Endothelial cell of umbilical vein (primary cell): ENCODE results near the gene RIPK3.

Experiments used
- CTCF ChIP-seq, 2 donors: IDR thresholded peaks; 1 replicate in 1 of 2; 2 replicates in 1 of 2; pipeline ENCODE4 v1.5.1; 2011; ENCODE audit warnings: low read length in 2 of 2, mild to moderate bottlenecking in 2 of 2, moderate library complexity in 2 of 2, control low read depth in 1 of 2, inconsistent platforms in 1 of 2, low read depth in 1 of 2; ENCODE audit not compliant: insufficient read depth in 1 of 2; ENCODE audit errors: extremely low read depth in 1 of 2
- EZH2 ChIP-seq: IDR thresholded peaks from 2 replicates; pipeline ENCODE4 v1.6.1; 2012; ENCODE audit warnings: borderline replicate concordance, low read depth, mild to moderate bottlenecking, moderate library complexity, low read length, inconsistent platforms; ENCODE audit not compliant: severe bottlenecking
- GATA2 ChIP-seq: IDR thresholded peaks from 2 replicates; pipeline ENCODE4 v1.7.0; 2011; ENCODE audit warnings: low read depth, mild to moderate bottlenecking, moderate library complexity, mixed read lengths, low read length; ENCODE audit not compliant: insufficient read length, insufficient read depth
- JUN ChIP-seq: IDR thresholded peaks from 2 replicates; pipeline ENCODE4 v1.6.1; 2011; ENCODE audit warnings: borderline replicate concordance, low read depth; ENCODE audit not compliant: insufficient read length, insufficient read depth
- MAX ChIP-seq: IDR thresholded peaks from 2 replicates; pipeline ENCODE4 v1.6.1; 2011; ENCODE audit not compliant: insufficient read depth, insufficient read length
- MYC ChIP-seq: IDR thresholded peaks from one replicate; pipeline ENCODE4 v1.6.1; 2011; ENCODE audit warnings: mild to moderate bottlenecking, low read depth, low read length
- POLR2A ChIP-seq: IDR thresholded peaks from 2 replicates; pipeline ENCODE4 v1.6.1; 2012; ENCODE audit warnings: low read depth, mild to moderate bottlenecking, control low read depth, low read length
- POLR2AphosphoS5 ChIP-seq: IDR thresholded peaks from 2 replicates; pipeline ENCODE4 v1.6.1; 2012; ENCODE audit warnings: low read depth, mild to moderate bottlenecking, control low read depth, low read length, moderate library complexity; ENCODE audit not compliant: insufficient read depth

GRCh38 chr14:24315243-24315806 is 24.5 kb downstream of the RIPK3 start:
- TF ChIP-seq MYC (no peak), POLR2A (no peak), CTCF (IDR thresholded peaks at IDR 0.05; ENCODE audit: extremely low read depth in 1 of 2, insufficient read depth in 1 of 2, low read depth in 1 of 2, low read length in 2 of 2) (no peak), POLR2AphosphoS5 (no peak), MAX (no peak), GATA2 (no peak), JUN (no peak), EZH2 (no peak)
